Smooth muscle cell (in vitro differentiated cells): ENCODE results near the gene MLXIP. TPM values are rescaled to one million over a fixed set of nuclear protein-coding genes. Genes with fewer than 3 reads are reported as not detected.

Source experiments
- DNase-seq: peaks from one replicate; lab custom pipeline; 2025; ENCODE audit not compliant: unreplicated experiment; lab: John Stamatoyannopoulos, UW
- H2AFZ ChIP-seq: fragments of 200-600 bp; sonication (generic); 2 replicates; pipeline ENCODE4 v1.6.0; 2016; ENCODE audit warnings: antibody characterized with exemption, low read depth, mild to moderate bottlenecking
- H3F3A ChIP-seq: fragments of 200-600 bp; sonication (generic); 2 replicates; pipeline ENCODE4 v1.6.0; 2017; ENCODE audit warnings: antibody characterized with exemption, low read depth
- H3K27ac ChIP-seq: fragments of 200-600 bp; sonication (generic); 2 replicates; pipeline ENCODE4 v1.5.1; 2016; ENCODE audit warnings: low read depth, mild to moderate bottlenecking
- H3K27me3 ChIP-seq: fragments of 200-600 bp; sonication (generic); 2 replicates; pipeline ENCODE4 v1.6.1; 2016; ENCODE audit warnings: low read depth, mild to moderate bottlenecking
- H3K36me3 ChIP-seq: fragments of 200-600 bp; sonication (generic); 2 replicates; pipeline ENCODE4 v1.5.1; 2016; ENCODE audit warnings: low read depth
- H3K4me1 ChIP-seq: fragments of 200-600 bp; sonication (generic); 2 replicates; pipeline ENCODE4 v1.5.1; 2016; ENCODE audit warnings: low read depth
- H3K4me2 ChIP-seq: fragments of 200-600 bp; sonication (generic); 2 replicates; pipeline ENCODE4 v1.6.0; 2016; ENCODE audit warnings: mild to moderate bottlenecking
- H3K4me3 ChIP-seq: fragments of 200-600 bp; sonication (generic); 2 replicates; pipeline ENCODE4 v1.5.1; 2016; ENCODE audit warnings: mild to moderate bottlenecking
- H3K79me2 ChIP-seq: fragments of 200-600 bp; sonication (generic); 2 replicates; pipeline ENCODE4 v1.6.0; 2016; ENCODE audit warnings: low read depth, mild to moderate bottlenecking
- H3K9ac ChIP-seq: fragments of 200-600 bp; sonication (generic); 2 replicates; pipeline ENCODE4 v1.6.0; 2016; ENCODE audit warnings: low read depth
- H3K9me3 ChIP-seq: fragments of 200-600 bp; sonication (generic); replicated peaks from 2 replicates; pipeline ENCODE4 v1.5.1; 2016; ENCODE audit warnings: low read depth
- H4K20me1 ChIP-seq: fragments of 200-600 bp; sonication (generic); 2 replicates; pipeline ENCODE4 v1.6.0; 2016; ENCODE audit warnings: low read depth
- CTCF ChIP-seq: fragments of 200-600 bp; sonication (generic); IDR thresholded peaks from 2 replicates; pipeline ENCODE4 v1.5.1; 2017; ENCODE audit warnings: borderline replicate concordance, mild to moderate bottlenecking, antibody characterized with exemption; ENCODE audit not compliant: insufficient read depth, poor library complexity, severe bottlenecking
- WGBS: methylation state at CpG from one replicate; pipeline ENCODE4 v1.1.7; 2016; ENCODE audit warnings: low lambda C conversion rate; 5-methylcytosine and 5-hydroxymethylcytosine counted together
- polyA plus RNA-seq: library from polyadenylated mRNA; unstranded; fragments of >200 nt; fragmentation: Nextera tagmentation; extraction: Ambion mirVana; gene quantifications from 2 replicates; pipeline ENCODE4 v1.2.1, GENCODE V29; 2016
- total RNA-seq: library from RNA; depleted of rRNA; stranded (reverse); fragments of >200 nt; gene quantifications from 2 replicates; pipeline ENCODE4 v1.2.3, GENCODE V29; 2014

Gene MLXIP
- total and polyA plus RNA-seq, 2 experiments from 2014 or later: 11.8 to 15.3 TPM

GRCh38 chr12:122089077-122089476 lies 10.5 kb downstream of the MLXIP start:
- no peak overlapping the region for H3K4me3 ChIP-seq
- H3K9ac ChIP-seq: no peak overlapping the region
- no peak overlapping the region for H2AFZ ChIP-seq
- no peak overlapping the region for H3K4me2 ChIP-seq
- peaks cover 46% of the 10 kb centered on the region for H3F3A ChIP-seq
- no peak for TF ChIP-seq CTCF
- peak overlapping the region; percentile 49 for H3K27ac ChIP-seq
- peaks cover 18% of the 10 kb centered on the region for H3K4me1 ChIP-seq
- H3K79me2 ChIP-seq: peaks cover 82% of the 10 kb centered on the region
- WGBS: 67% methylated on average over 2 of the region's 2 CpGs
- H3K36me3 ChIP-seq: no peaks in the 10 kb centered on the region
- DNase-seq: no peak
- peaks cover 39% of the 10 kb centered on the region for H4K20me1 ChIP-seq
- no peaks in the 10 kb centered on the region for H3K9me3 ChIP-seq
- no peaks in the 10 kb centered on the region for H3K27me3 ChIP-seq

- H2AFZ ChIP-seq: no peak overlapping the region
- H3K4me2 ChIP-seq: peak overlapping the region; percentile 6
- 37% methylated on average over 7 of the region's 7 CpGs for WGBS
- H3K4me1 ChIP-seq: peaks cover 18% of the 10 kb centered on the region
- no peak overlapping the region for H3K4me3 ChIP-seq
- H3K9me3 ChIP-seq: no peaks in the 10 kb centered on the region
- no peaks in the 10 kb centered on the region for H3K27me3 ChIP-seq
- no peaks in the 10 kb centered on the region for H3K36me3 ChIP-seq
- peaks cover 64% of the 10 kb centered on the region for H3K79me2 ChIP-seq
- H3K27ac ChIP-seq: peak overlapping the region; percentile 94
- peaks cover 57% of the 10 kb centered on the region for H3F3A ChIP-seq
- DNase-seq: no peak
- peaks cover 39% of the 10 kb centered on the region for H4K20me1 ChIP-seq
- peak overlapping the region; percentile 61 for H3K9ac ChIP-seq
- no peak for TF ChIP-seq CTCF
These were observed 12.4 kb downstream of the MLXIP start for GRCh38 chr12:122090759-122091515.

GRCh38 chr12:122093098-122093883 lies 14.7 kb downstream of the MLXIP start:
- 100% methylated on average over 7 of the region's 9 CpGs for WGBS
- peaks cover 73% of the 10 kb centered on the region for H3F3A ChIP-seq
- H3K9ac ChIP-seq: no peak overlapping the region
- H3K4me1 ChIP-seq: peaks cover 9% of the 10 kb centered on the region
- no peak overlapping the region for H3K4me2 ChIP-seq
- H2AFZ ChIP-seq: no peak overlapping the region
- no peaks in the 10 kb centered on the region for H3K27me3 ChIP-seq
- no peak for DNase-seq
- H4K20me1 ChIP-seq: peaks cover 23% of the 10 kb centered on the region
- H3K9me3 ChIP-seq: no peaks in the 10 kb centered on the region
- no peak overlapping the region for H3K4me3 ChIP-seq
- peak overlapping the region; percentile 13 for H3K27ac ChIP-seq
- no peak for TF ChIP-seq CTCF
- no peaks in the 10 kb centered on the region for H3K36me3 ChIP-seq
- H3K79me2 ChIP-seq: peaks cover 45% of the 10 kb centered on the region
